Lung (tissue), 12 donors: ENCODE measurements around the gene ENAM. TPM values are rescaled to one million over a fixed set of nuclear protein-coding genes. Genes with fewer than 3 reads are reported as not detected.

ENCODE experiments used
- ATAC-seq: fragments of 200-7000 bp; cut with Tn5 transposase; one replicate; pipeline ENCODE4 v1.9.1; 2020; ENCODE audit warnings: moderate number of reproducible peaks; ENCODE audit not compliant: insufficient read depth, low FRiP score
- DNase-seq, 3 donors: peaks; one replicate each; pipeline ENCODE4 v3.0.0-alpha.2; 2013 to 2017
- H3K27ac ChIP-seq, 2 donors: one replicate each; pipeline ENCODE4 v1.5.1; 2013; ENCODE audit warnings: mild to moderate bottlenecking in 2 of 2, moderate library complexity in 2 of 2, control low read depth in 1 of 2, inconsistent platforms in 1 of 2, low read depth in 1 of 2, low read length in 1 of 2
- H3K27me3 ChIP-seq, 3 donors: one replicate each; pipeline ENCODE4 v1.5.1; 2013; ENCODE audit warnings: low read length in 2 of 3; ENCODE audit not compliant: control insufficient read depth in 3 of 3, insufficient read depth in 3 of 3
- H3K36me3 ChIP-seq, 4 donors: one replicate each; pipeline ENCODE4 v1.5.1; 2013; ENCODE audit warnings: low read length in 4 of 4, mild to moderate bottlenecking in 1 of 4, moderate library complexity in 1 of 4; ENCODE audit not compliant: control insufficient read depth in 4 of 4, insufficient read depth in 4 of 4
- H3K4me1 ChIP-seq, 5 donors: one replicate each; pipeline ENCODE4 v1.5.1; 2013; ENCODE audit warnings: low read length in 5 of 5, mild to moderate bottlenecking in 2 of 5, moderate library complexity in 1 of 5; ENCODE audit not compliant: control insufficient read depth in 5 of 5, insufficient read depth in 5 of 5
- H3K4me3 ChIP-seq: one replicate; pipeline ENCODE4 v1.5.1; 2013; ENCODE audit warnings: mild to moderate bottlenecking, control low read depth, moderate library complexity
- H3K9ac ChIP-seq, 2 donors: one replicate each; pipeline ENCODE4 v1.5.1; 2013; ENCODE audit warnings: low read length in 2 of 2, control low read depth in 1 of 2; ENCODE audit not compliant: insufficient read depth in 1 of 2
- H3K9me3 ChIP-seq, 4 donors: one replicate each; pipeline ENCODE4 v1.5.1; 2013; ENCODE audit warnings: low read length in 3 of 4, mild to moderate bottlenecking in 1 of 4, moderate library complexity in 1 of 4; ENCODE audit not compliant: control insufficient read depth in 4 of 4, insufficient read depth in 3 of 4
- WGBS, 2 donors: extraction: QIAGEN DNeasy Blood & Tissue Kit; methylation state at CpG; one replicate each; pipeline ENCODE4 v1.1.7; 2013; 5-methylcytosine and 5-hydroxymethylcytosine counted together
- polyA plus RNA-seq, 2 donors: library from polyadenylated mRNA; stranded (reverse); fragments of 200-250 nt; gene quantifications; one replicate each; pipeline ENCODE4 v1.2.1, GENCODE V29; 2013
- total RNA-seq, 2 donors: library from RNA; depleted of rRNA in 1 of 2; stranded (reverse); fragments of >200 nt in 1 of 2; gene quantifications; one replicate each; pipeline ENCODE4 v1.2.1, GENCODE V29; 2014 to 2021
- TF ChIP-seq, protein P1 (sequence below): IDR thresholded peaks from 2 replicates; pipeline ENCODE4 v1.5.1; 2012; ENCODE audit warnings: mild to moderate bottlenecking; ENCODE audit errors: control extremely low read depth, extremely low read depth
- donor health status: control.
- donor health status: control.
- donor health status: Bipolar disorder and iron deficiency.
- donor health status: healthy.
- donor health status: DM: yes; HTN: yes; CAD: no.

ENAM gene
- total and polyA plus RNA-seq, 4 donors: 0.06 to 0.28 (median 0.09) TPM

DNA sequence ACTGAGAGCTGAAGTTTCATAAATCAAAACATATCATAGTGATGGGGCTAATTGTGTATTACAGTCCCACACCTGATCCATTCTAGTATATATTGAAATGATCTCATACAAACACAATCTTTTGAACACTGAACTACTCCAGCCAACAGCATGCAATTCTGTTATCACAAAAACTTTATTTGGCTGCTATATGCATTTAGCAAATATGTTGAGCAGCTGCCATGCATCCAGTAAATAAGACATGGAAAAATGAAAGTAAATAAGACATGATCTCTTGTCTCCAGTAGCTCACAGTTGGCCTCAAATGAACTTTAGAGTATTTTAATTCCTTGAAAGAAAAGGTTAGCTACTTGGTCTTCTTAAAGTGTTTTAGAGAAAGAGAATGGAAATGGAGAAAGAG is 34.3 kb upstream of the ENAM start:
- no peak overlapping the region for H3K9ac ChIP-seq
- no peak overlapping the region for H3K4me3 ChIP-seq
- peaks cover 0 to 4% (median 0%) of the 10 kb centered on the region in 5 donors for H3K4me1 ChIP-seq
- H3K27ac ChIP-seq: no peak overlapping the region
- DNase-seq (peak in 2 of 3 donors; percentile 56 to 72), ATAC-seq (no peak)
- TF ChIP-seq, protein P1, sequence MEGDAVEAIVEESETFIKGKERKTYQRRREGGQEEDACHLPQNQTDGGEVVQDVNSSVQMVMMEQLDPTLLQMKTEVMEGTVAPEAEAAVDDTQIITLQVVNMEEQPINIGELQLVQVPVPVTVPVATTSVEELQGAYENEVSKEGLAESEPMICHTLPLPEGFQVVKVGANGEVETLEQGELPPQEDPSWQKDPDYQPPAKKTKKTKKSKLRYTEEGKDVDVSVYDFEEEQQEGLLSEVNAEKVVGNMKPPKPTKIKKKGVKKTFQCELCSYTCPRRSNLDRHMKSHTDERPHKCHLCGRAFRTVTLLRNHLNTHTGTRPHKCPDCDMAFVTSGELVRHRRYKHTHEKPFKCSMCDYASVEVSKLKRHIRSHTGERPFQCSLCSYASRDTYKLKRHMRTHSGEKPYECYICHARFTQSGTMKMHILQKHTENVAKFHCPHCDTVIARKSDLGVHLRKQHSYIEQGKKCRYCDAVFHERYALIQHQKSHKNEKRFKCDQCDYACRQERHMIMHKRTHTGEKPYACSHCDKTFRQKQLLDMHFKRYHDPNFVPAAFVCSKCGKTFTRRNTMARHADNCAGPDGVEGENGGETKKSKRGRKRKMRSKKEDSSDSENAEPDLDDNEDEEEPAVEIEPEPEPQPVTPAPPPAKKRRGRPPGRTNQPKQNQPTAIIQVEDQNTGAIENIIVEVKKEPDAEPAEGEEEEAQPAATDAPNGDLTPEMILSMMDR: no peak
- no peaks in the 10 kb centered on the region for H3K9me3 ChIP-seq
- H3K36me3 ChIP-seq: no peaks in the 10 kb centered on the region
- no peaks in the 10 kb centered on the region for H3K27me3 ChIP-seq

DNA sequence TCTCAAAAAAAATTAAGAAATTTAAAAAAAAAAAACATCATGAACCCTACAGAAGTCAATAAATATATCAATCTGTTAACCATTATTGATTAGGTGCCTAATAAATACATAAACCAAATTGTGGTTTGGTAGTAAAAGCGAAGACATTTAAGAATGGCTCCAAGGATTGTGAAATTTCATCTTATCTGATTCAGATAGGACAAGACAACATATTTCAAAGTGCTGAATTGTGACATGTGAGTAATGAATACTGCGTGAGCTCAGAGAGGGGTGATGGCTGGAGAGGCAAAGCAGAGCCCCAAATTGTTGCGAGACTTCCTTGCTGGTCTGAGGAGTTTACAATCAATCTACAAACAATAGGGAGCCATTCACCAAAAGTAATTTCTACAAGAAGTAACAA is 28.2 kb upstream of the ENAM start:
- Histone ChIP-seq H3K27ac (no peak overlapping the region), H3K4me3 (no peak overlapping the region), H3K9me3 (no peaks in the 10 kb centered on the region), H3K36me3 (no peaks in the 10 kb centered on the region), H3K27me3 (no peaks in the 10 kb centered on the region), H3K9ac (no peak overlapping the region), H3K4me1 (no peaks in the 10 kb centered on the region)
- WGBS, 2 donors: 76 to 78% methylated on average over 3 of the region's 3 CpGs
- TF ChIP-seq, protein P1: no peak
- DNase-seq: no peak
- ATAC-seq: no peak

DNA sequence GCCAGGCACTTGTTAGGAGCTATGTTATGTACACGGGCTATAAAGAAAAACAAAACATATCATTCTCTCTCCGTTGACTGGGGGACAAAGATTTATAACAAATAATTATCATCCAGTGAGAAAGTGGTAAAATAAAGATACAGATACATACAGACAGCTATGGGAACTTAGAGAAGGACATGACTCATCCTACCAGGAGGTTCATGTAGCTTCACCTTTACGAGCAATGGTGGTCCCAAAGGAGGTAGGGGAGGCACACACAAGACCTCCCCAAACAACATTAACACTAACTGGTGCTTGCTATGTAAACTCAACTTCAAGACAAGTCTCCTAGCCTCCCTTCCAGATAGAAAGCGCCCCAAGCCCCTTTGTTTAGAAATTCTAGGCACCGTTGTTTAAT is 27.6 kb upstream of the ENAM start:
- ATAC-seq (no peak), DNase-seq (no peak)
- Histone ChIP-seq H3K27ac (no peak overlapping the region), H3K4me3 (no peak overlapping the region), H3K9ac (no peak overlapping the region), H3K4me1 (no peaks in the 10 kb centered on the region), H3K9me3 (no peaks in the 10 kb centered on the region), H3K27me3 (no peaks in the 10 kb centered on the region), H3K36me3 (no peaks in the 10 kb centered on the region)
- WGBS, 2 donors: 71 to 79% methylated on average over 5 of the region's 5 CpGs
- TF ChIP-seq, protein P1: no peak

DNA sequence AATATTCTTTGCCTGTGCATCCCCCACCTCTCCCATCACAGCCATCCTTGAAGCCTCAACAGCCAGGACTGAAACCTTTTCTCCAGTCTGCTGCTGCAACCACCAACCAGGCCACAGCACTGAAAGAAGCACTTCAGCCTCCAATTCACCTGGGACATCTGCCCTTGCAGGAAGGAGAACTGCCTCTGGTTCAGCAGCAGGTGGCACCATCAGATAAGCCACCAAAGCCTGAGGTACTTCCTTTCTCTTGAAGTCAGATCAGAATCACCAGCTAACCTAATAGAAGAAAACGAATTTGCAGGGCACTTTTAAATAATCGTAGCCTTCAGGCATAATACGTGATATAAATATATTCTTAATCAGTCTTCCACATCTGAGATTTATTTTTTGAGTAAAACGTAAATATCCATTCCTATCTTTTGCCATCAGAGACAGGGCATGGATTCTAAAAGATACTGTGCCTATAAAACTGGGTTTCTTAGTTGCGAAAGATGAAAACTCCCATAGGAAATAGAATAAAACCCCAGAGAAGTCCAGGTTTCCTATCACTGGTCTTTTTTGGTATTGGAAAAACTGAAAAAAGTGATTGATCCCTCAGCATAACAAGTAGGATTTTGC is 27.0 kb upstream of the ENAM start:
- no peak for ATAC-seq
- peak; percentile 71 to 83 (median 73) for DNase-seq
- H3K27ac ChIP-seq: no peak overlapping the region
- no peaks in the 10 kb centered on the region for H3K36me3 ChIP-seq
- H3K27me3 ChIP-seq: no peaks in the 10 kb centered on the region
- no peaks in the 10 kb centered on the region for H3K4me1 ChIP-seq
- WGBS, 2 donors: 23 to 26% methylated on average over 5 of the region's 5 CpGs
- no peak overlapping the region for H3K9ac ChIP-seq
- no peak overlapping the region for H3K4me3 ChIP-seq
- TF ChIP-seq, protein P1: peak; percentile 68
- H3K9me3 ChIP-seq: no peaks in the 10 kb centered on the region
